ENCODE measurements around the gene FAIM2.
"Not testable (repeated sequence)": the region's sequence is repeated elsewhere in the genome, so short reads cannot be mapped to it uniquely, and the experiment has no call there.

FAIM2 gene

DNA sequence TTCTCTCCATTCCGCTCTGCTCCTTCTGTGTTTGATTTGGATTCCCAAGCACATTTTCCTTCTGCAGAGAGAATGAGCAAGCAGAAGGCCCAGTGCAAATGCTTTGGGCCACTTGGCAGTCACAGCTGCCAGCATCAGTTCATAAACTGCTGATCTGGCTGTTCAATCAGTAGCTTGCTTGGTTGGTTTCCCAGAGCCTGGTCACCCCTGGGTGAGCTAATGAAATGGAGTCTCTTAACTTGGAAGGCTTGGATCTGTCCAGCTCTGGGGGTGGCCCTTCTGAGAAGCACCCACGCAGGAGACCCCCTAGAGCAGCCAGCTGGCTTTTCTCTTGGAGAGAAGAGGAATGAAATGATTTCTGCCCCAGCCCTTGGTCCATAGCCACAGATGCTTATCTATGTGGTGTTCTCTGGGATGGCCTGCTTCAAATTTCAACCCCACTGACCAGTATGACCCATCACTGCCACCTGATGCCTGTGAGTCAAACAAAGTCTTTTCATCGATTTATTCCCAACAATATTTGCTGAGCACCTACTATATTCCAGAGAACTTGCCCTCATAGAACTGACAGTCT is 30.3 kb downstream of the FAIM2 start:
- H3K4me3 ChIP-seq (ENCODE audit: low read depth, low read length): no peak overlapping the region
- no peak for TF ChIP-seq CTCF (IDR thresholded peaks at IDR 0.05; ENCODE audit: control insufficient read depth, extremely low read depth, insufficient read depth)
- peak; percentile 82 for DNase-seq (ENCODE audit: low read depth)

GRCh38 chr12:49872781-49873181 is 30.9 kb downstream of the FAIM2 start:
- no peak for TF ChIP-seq CTCF (IDR thresholded peaks at IDR 0.05; ENCODE audit: control insufficient read depth, extremely low read depth, insufficient read depth)
- DNase-seq (ENCODE audit: low read depth): no peak
- no peak overlapping the region for H3K4me3 ChIP-seq (ENCODE audit: low read depth, low read length)

GRCh38 chr12:49872381-49872780 is 31.3 kb downstream of the FAIM2 start:
- no peak for DNase-seq (ENCODE audit: low read depth)
- H3K4me3 ChIP-seq (ENCODE audit: low read depth, low read length): no peak overlapping the region
- no peak for TF ChIP-seq CTCF (IDR thresholded peaks at IDR 0.05; ENCODE audit: control insufficient read depth, extremely low read depth, insufficient read depth)

- not testable (repeated sequence) for DNase-seq (ENCODE audit: low read depth); H3K4me3 ChIP-seq (ENCODE audit: low read depth, low read length)
These were observed 31.9 kb downstream of the FAIM2 start for GRCh38 chr12:49871811-49872251.

DNA sequence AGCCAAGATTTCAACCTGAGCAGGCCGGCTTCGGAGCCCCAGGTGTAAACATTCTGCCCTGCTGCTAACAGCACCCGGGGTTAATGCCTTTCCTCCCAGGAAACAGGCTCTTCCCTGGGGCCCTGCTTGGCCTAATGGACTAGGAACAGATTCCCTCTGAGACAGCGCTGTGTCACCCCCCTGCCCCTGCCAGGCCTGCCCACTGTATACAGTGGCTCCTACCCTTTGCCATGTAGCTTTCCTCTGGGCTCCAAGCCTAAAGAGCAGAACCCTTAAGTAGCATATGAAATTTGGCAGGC is 32.5 kb downstream of the FAIM2 start:
- DNase-seq (ENCODE audit: low read depth): no peak
- no peak for TF ChIP-seq CTCF (IDR thresholded peaks at IDR 0.05; ENCODE audit: control insufficient read depth, extremely low read depth, insufficient read depth)
- no peak overlapping the region for H3K4me3 ChIP-seq (ENCODE audit: low read depth, low read length)

DNA sequence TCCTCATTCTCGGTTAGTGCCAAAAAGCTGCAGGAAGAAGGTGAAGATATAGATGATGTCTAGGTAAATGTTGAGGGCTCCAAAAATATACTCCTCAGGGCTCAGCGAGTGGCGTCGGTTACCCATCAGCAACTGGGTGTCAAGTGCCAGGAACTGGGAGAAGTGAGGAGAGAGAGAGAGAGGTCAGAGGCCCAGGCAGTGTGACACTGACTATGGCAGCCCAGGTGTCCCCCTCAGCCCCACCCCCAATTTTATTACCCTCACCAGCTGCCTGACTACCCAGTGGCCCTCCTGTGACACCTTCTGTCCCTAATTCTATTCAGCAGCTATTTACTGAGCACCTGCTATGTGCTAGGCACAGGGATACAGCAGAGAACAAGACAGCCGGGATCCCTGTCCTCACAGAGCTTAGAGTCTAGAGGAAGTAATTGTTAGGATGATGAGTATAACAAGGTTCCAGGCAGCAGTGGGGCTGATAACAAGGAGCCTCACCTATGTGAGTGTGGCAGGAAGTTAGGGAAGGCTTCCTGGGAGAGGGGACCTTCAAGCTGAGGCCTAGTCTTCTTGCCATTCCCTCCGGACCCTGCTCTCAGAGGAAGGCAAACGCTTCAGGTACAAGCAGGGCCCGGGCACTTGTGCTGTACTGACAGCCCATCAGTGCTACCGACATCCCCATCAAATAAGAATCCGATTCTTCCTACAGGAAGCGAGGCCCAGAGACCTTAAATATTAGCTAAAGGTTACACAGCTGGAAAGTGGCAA is 33.0 kb downstream of the FAIM2 start:
- DNase-seq (ENCODE audit: low read depth): no peak
- no peak overlapping the region for H3K4me3 ChIP-seq (ENCODE audit: low read depth, low read length)
- TF ChIP-seq CTCF (IDR thresholded peaks at IDR 0.05; ENCODE audit: control insufficient read depth, extremely low read depth, insufficient read depth): no peak

GRCh38 chr12:49869816-49870500 is 33.7 kb downstream of the FAIM2 start:
- TF ChIP-seq CTCF (IDR thresholded peaks at IDR 0.05; ENCODE audit: control insufficient read depth, extremely low read depth, insufficient read depth): no peak
- no peak for DNase-seq (ENCODE audit: low read depth)
- H3K4me3 ChIP-seq (ENCODE audit: low read depth, low read length): no peak overlapping the region
